Neural progenitor cell (in vitro differentiated cells): ENCODE results near the gene MROH9.

Experiments
- CTCF ChIP-seq: fragments of 200-600 bp; sonication (generic); IDR thresholded peaks from 2 replicates; pipeline ENCODE4 v1.5.1; 2017; ENCODE audit warnings: antibody characterized with exemption, mild to moderate bottlenecking
- EZH2 ChIP-seq: fragments of 200-600 bp; sonication (generic); IDR thresholded peaks from 2 replicates; pipeline ENCODE4 v1.6.1; 2017; ENCODE audit warnings: antibody characterized with exemption, mild to moderate bottlenecking, moderate library complexity
- EZH2phosphoT487 ChIP-seq: fragments of 200-600 bp; sonication (generic); IDR thresholded peaks from 2 replicates; pipeline ENCODE4 v1.6.1; 2017; ENCODE audit warnings: antibody characterized with exemption

- TF ChIP-seq CTCF = no peak
- TF ChIP-seq EZH2phosphoT487 = no peak
- TF ChIP-seq EZH2 = no peak
These were observed 155.3 kb downstream of the MROH9 start, which contains the start of gene FMO3 for GRCh38 chr1:171090604-171091003.
